CD4-positive, alpha-beta T cell treated with Interferon gamma for 1 hour (primary cell): Measurements from ENCODE around the gene TBCA.

Experiments
- DNase-seq: peaks from one replicate; pipeline ENCODE4 v3.0.0-alpha.2; 2020

The TBCA gene

DNA sequence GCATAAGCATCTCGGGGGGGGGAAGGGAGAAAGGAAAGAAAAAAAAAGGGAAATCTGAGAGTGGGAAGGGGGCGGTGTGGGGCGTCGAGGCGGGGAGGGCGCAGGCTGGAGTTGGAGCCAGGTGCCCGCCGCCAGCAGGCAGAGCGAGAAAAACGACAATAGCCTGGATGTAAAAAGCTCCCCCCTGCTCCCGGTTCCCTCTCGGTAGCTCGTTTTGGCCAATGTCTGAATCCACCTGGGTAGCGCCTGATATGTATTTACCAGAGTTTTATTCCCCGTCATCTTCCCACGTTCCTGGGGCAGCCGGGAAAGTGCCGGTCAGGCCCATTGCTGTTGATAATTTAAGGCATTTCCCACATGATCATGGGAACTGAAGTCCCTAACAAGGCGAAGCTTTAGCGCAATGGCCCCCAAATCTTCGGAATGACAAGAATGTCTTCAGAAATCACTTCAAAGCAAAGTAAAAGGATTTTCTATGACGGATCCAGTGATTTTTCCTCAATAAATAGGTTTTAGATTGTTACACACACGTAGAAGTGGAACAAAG, 134.7 kb downstream of the TBCA start:
- no peak for DNase-seq
